Right atrium auricular region (tissue), 2 donors: Measurements from ENCODE around the gene MRPL33. TPM values are rescaled to one million over a fixed set of nuclear protein-coding genes. Genes with fewer than 3 reads are reported as not detected.

Experiments used
- DNase-seq: peaks from one replicate; pipeline ENCODE4 v3.0.0-alpha.2; 2019; ENCODE audit warnings: low spot score
- H3K27ac ChIP-seq, 2 donors: fragments of 200-600 bp; sonication (generic); 1 replicate in 1 of 2; 2 replicates in 1 of 2; pipeline ENCODE4 v1.5.1; 2016 to 2019
- H3K27me3 ChIP-seq, 2 donors: fragments of 200-600 bp; sonication (generic); one replicate each; pipeline versions ENCODE4 v1.5.1 to v1.6.0; 2017 to 2019
- H3K36me3 ChIP-seq: fragments of 200-600 bp; sonication (generic); one replicate; pipeline ENCODE4 v1.5.1; 2016
- H3K4me1 ChIP-seq, 2 donors: fragments of 200-600 bp; sonication (generic); one replicate each; pipeline versions ENCODE4 v1.5.1 to v1.6.0; 2017 to 2019
- H3K4me3 ChIP-seq, 2 donors: fragments of 200-600 bp; sonication (generic); 1 replicate in 1 of 2; 2 replicates in 1 of 2; pipeline ENCODE4 v1.5.1; 2017 to 2019; ENCODE audit warnings: mild to moderate bottlenecking in 1 of 2, moderate library complexity in 1 of 2
- H3K9me3 ChIP-seq, 2 donors: fragments of 200-600 bp; sonication (generic); one replicate each; pipeline ENCODE4 v1.5.1; 2019
- total RNA-seq, 2 donors: library from RNA; depleted of rRNA; stranded (reverse); fragments of >200 nt; gene quantifications; one replicate each; pipeline ENCODE4 v1.1.0, GENCODE V29; 2016
- TF ChIP-seq, protein P1 (sequence below), 2 donors: fragments of 200-600 bp; sonication (generic); IDR thresholded peaks; one replicate each; pipeline ENCODE4 v1.5.1; 2019; ENCODE audit warnings: antibody characterized with exemption in 2 of 2

The MRPL33 gene
- total RNA-seq, 2 donors from 2014 or later, result 270 to 370 TPM

DNA sequence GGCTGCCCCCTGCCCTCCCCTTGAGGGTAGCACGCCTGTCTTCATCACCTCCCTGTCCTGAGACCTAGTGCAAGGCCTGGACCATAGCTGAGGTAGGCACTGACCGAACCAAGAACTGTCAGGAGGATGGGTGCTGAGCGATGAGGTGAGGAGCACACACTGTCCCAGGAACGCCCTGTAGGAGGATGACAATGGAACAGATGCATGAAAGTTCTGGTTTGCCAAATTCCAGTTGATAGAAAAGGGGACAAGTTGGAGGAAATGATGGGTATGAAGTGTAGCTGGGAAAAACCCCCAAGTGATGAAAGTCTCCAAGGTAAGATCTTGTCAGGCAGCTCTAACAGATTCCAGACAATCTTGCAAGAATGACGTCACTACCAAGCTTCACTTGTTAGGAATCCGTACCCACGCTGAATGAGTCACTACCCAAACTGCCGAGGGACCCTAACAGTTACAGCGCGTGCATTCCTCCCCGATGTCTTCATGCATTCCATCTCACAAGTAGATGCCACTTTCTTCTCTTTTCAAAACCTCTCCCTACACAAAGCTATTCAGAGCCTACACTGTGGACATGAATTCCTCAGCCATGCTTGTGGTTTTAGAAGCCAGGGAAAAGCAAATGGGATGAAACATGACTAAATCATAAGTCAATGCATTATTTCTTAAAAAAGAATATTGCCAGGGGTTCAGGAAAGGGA, 27.6 kb downstream of the MRPL33 start:
- no peak overlapping the region for H3K4me3 ChIP-seq
- no peaks in the 10 kb centered on the region for H3K9me3 ChIP-seq
- H3K27ac ChIP-seq, result peak overlapping the region; percentile 86 to 92
- no peaks in the 10 kb centered on the region for H3K27me3 ChIP-seq
- TF ChIP-seq, protein P1, sequence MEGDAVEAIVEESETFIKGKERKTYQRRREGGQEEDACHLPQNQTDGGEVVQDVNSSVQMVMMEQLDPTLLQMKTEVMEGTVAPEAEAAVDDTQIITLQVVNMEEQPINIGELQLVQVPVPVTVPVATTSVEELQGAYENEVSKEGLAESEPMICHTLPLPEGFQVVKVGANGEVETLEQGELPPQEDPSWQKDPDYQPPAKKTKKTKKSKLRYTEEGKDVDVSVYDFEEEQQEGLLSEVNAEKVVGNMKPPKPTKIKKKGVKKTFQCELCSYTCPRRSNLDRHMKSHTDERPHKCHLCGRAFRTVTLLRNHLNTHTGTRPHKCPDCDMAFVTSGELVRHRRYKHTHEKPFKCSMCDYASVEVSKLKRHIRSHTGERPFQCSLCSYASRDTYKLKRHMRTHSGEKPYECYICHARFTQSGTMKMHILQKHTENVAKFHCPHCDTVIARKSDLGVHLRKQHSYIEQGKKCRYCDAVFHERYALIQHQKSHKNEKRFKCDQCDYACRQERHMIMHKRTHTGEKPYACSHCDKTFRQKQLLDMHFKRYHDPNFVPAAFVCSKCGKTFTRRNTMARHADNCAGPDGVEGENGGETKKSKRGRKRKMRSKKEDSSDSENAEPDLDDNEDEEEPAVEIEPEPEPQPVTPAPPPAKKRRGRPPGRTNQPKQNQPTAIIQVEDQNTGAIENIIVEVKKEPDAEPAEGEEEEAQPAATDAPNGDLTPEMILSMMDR (IDR thresholded peaks at IDR 0.05), result no peak
- peak; percentile 93 for DNase-seq
- H3K4me1 ChIP-seq, result peaks cover 0 to 59% of the 10 kb centered on the region in 2 donors
- no peaks in the 10 kb centered on the region for H3K36me3 ChIP-seq

DNA sequence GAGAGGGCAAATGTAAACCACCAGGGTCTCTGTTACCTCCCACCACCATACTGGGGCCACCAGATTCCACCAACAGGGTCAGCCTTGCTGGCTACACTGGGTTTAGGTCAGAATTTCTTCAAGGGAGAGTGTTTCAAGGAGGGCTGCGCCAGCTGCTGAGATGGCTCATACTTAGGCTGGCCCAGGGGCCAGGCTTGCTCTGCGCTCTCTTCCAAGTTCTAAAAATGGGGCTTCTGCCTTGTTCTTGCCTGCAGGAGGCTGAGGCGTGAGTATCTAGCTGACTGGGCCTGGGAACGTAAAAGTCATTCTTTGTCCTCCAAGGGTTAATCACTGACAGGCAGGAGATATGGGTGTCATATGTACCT, 28.1 kb downstream of the MRPL33 start:
- Histone ChIP-seq H3K27me3 (no peaks in the 10 kb centered on the region), H3K36me3 (no peaks in the 10 kb centered on the region), H3K4me1 (peaks cover 0 to 59% of the 10 kb centered on the region in 2 donors), H3K27ac (peak overlapping the region; percentile 86 to 92), H3K4me3 (no peak overlapping the region), H3K9me3 (no peaks in the 10 kb centered on the region)
- no peak for DNase-seq
- TF ChIP-seq, protein P1 (IDR thresholded peaks at IDR 0.05), result no peak

DNA sequence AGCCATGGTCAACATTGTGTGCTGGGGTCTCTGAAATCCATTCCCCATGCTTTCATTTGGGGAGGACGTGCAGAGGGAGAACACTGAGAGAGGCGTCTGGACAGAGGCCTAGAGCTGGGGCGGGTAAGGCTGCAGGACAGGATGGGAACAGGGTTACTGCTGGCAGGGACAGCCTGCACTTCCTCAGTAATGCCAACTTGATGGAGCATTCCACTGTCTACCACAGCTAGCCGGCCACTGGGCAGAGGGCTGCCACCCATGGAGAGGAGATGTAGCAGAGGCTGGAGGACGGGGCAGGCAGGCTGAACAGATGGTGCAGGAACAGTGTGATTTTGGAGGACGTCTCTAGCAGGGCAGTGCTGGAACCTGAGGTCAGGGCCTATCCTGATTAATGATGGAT, 29.3 kb downstream of the MRPL33 start:
- peaks cover 0 to 47% of the 10 kb centered on the region in 2 donors for H3K4me1 ChIP-seq
- DNase-seq, result no peak
- TF ChIP-seq, protein P1 (IDR thresholded peaks at IDR 0.05), result no peak

DNA sequence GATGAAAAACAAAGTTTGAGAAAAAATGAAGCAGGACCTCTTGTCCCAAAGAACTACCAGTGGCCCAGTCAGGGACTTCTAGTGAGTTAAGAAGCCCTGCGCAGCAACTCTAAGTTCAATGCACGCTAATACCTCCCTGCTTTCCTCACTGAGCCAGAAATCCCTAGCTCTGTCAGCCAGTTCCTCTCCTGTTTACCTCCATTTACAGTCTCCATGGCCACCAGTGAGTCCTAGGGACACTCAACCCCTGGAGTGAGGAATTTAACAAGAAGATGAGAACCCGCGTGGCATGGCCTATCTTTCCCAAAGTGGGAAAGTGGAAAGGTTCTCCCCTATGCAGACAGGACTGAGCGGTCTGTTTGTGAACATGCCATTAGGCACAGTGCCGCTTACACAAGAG, 31.0 kb downstream of the MRPL33 start:
- DNase-seq, result no peak
- Histone ChIP-seq H3K36me3 (no peaks in the 10 kb centered on the region), H3K4me1 (peaks cover 0 to 32% of the 10 kb centered on the region in 2 donors), H3K27me3 (no peaks in the 10 kb centered on the region), H3K27ac (peak overlapping the region in 1 of 2 donors; percentile 41), H3K9me3 (no peaks in the 10 kb centered on the region), H3K4me3 (no peak overlapping the region)
- TF ChIP-seq, protein P1 (IDR thresholded peaks at IDR 0.05), result no peak

More for the DNA sequence above, 29.3 kb downstream of the MRPL33 start:
- H3K36me3 ChIP-seq, result no peaks in the 10 kb centered on the region
- H3K27me3 ChIP-seq, result no peaks in the 10 kb centered on the region
- no peaks in the 10 kb centered on the region for H3K9me3 ChIP-seq
- no peak overlapping the region for H3K4me3 ChIP-seq
- H3K27ac ChIP-seq, result peak overlapping the region; percentile 86 to 92

DNA sequence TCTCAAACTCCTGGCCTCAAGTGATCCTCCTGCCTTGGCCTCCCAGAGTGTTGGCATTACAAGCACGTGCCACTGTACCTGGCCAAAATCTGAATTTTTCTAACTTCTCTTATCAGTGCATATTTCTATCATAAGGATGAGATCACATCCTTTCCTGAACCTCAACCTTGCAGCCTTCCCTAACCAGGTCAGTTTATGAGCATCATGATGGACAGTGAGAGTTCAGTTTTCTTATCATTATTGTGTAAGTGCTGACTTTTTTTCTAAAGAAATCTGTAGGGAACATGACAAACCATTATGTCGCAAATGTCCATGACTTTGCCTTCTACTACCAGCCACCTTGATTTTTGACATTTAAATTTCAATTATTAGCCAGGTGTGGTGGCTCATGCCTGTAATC, 31.5 kb downstream of the MRPL33 start:
- Histone ChIP-seq H3K27me3 (no peaks in the 10 kb centered on the region), H3K4me3 (no peak overlapping the region), H3K27ac (peak overlapping the region in 1 of 2 donors; percentile 41), H3K36me3 (no peaks in the 10 kb centered on the region), H3K4me1 (peaks cover 0 to 30% of the 10 kb centered on the region in 2 donors), H3K9me3 (no peaks in the 10 kb centered on the region)
- DNase-seq, result no peak
- TF ChIP-seq, protein P1 (IDR thresholded peaks at IDR 0.05), result no peak

DNA sequence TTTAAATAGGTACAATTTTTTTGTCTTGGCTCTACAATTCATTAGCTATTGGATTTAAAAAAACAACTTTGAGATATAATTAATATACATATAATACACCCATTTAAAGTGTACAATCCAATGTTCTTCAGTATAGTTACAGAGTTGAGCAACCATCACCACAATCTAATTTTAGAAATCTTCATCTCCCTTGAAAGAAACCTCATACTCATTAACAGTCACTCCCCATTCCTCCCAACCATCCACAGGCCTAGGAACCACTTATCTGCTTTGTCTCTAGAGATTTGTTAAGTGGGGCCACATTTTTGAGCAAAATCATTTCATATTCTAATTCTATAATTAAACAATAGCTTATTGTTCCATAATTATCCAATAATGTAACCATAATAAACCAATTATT, 32.6 kb downstream of the MRPL33 start:
- Histone ChIP-seq H3K9me3 (no peaks in the 10 kb centered on the region), H3K4me1 (peaks cover 0 to 20% of the 10 kb centered on the region in 2 donors), H3K27me3 (no peaks in the 10 kb centered on the region), H3K4me3 (no peak overlapping the region), H3K27ac (no peak overlapping the region), H3K36me3 (no peaks in the 10 kb centered on the region)
- TF ChIP-seq, protein P1 (IDR thresholded peaks at IDR 0.05), result no peak
- no peak for DNase-seq
